CD4-positive, alpha-beta T cell treated with Interleukin-21 for 1 hour (primary cell): ENCODE measurements around the gene NET1.

Experiments
- DNase-seq: peaks from one replicate; pipeline ENCODE4 v3.0.0-alpha.2; 2020

NET1 gene

DNA sequence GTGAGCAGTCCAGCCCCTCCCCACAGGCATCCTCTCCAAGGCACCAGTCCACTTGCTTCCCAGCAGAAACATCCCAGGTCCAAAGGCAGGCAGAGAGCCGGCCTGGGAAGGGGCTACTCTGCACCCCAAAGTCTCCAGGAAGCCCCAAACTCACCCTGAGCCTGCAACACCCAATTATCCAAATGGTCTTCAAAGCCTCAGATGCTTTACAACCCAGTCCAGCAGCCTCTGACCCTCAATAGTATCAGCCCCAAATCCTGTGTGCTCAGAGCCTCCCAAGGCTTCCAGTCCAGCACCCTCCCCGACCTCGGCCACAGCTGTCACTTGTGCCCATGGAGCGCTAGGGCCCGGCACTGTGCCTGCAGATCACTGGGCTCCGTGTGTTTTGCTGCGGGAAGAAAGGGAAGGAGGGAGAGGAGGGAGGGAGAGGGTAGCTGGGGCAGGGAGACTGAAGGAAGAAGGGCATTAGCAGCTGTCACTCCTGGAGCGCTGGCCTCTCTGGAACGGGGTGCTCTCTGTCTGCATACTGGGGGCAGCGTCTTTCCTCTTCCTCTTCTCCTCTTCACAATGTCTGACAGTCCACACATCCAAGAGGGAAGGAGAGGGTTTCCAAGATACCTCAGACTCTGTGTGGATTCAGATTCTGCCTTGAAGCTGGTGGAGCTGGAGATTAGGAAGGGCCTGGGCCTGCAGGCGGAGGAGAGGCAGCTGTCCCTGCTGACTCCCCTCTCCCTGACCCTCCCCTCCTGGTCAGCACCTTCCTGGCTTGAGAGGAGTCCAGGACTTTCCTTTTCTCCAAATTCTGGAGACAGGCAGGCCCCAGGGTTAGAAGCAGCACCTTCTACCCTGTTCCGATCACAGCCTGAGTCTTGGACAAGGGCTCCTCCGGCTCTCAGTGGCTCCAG is 73.8 kb downstream of the NET1 start:
- DNase-seq, result no peak

DNA sequence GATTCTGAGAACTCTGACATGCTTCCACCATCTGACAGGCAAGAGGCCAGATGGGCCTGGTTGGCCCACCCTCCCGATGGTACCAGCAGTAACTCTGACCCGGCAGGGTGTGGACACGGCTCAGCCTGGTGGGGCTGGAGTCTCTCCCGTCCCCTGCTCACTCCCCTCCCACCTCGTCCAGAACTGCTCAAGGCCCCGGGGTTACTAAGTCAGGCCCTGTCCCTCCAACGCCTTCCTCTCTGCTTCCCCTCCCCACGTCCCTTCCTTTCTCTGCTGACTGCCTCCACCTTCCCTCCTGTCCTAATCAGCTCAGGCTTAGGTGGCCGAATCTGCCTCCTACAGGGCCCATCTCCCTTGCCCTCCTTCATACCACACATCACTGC is 74.5 kb downstream of the NET1 start:
- DNase-seq, result no peak

DNA sequence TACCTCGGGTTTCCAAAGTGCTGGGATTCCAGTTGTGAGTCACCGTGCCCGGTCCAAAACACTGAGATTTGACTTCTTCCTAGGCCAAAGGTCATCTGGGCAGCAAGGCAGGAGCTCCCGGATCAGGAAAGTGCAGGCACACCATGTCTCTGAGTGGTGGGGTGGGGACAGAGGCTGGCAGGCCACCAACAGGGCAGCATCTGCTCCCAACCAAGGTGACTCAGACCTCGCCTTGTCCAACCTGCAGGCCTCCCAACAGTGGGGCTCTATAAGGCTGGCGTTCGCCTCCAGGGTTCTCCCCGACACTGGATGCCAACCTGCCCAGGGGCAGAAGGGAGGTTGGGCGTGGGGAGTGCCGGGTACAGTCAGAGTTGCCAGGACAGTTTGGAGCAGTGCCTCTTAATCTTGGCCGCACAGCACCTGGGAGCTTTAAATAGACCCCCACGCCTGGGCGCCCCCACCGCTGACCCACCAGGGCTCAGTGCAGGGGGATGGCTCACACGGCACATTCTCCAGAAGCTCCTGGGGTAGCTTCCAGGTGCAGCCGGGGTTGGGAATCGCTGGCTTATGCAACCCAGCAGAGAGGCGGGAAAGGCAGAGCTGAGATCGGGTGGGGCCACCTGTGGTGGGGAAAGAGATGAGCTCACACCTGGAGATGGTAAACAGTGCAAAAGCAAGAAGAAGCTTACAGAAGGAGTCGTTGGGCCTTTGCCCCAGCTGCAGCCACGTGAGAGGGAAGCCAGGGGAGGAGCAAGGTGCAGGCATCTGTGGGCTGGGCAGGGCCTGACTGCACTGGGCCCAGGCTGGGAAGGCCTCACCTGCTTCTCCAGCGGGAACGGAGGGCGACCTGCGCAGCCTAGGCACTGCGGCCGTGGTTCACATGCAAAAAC is 76.2 kb downstream of the NET1 start:
- no peak for DNase-seq

DNA sequence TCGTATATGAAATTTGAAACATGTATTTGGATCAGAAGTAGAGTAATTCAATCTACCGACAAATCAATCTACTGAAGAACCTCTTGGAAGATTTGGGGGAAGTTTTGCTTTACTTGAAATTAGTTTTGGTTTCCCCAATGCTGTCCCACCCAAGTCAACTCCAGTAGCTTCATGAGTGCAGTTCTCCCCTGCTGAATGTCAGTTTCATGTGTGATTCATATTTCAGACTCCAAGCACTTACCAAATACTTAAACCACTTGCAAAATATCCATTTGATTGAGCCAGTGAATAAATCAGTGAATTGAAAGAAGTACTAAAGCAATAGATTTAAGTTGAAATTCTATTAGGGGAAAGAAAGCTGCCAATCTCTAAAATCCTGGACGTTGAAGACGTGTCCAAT is 77.7 kb downstream of the NET1 start:
- DNase-seq, result no peak

DNA sequence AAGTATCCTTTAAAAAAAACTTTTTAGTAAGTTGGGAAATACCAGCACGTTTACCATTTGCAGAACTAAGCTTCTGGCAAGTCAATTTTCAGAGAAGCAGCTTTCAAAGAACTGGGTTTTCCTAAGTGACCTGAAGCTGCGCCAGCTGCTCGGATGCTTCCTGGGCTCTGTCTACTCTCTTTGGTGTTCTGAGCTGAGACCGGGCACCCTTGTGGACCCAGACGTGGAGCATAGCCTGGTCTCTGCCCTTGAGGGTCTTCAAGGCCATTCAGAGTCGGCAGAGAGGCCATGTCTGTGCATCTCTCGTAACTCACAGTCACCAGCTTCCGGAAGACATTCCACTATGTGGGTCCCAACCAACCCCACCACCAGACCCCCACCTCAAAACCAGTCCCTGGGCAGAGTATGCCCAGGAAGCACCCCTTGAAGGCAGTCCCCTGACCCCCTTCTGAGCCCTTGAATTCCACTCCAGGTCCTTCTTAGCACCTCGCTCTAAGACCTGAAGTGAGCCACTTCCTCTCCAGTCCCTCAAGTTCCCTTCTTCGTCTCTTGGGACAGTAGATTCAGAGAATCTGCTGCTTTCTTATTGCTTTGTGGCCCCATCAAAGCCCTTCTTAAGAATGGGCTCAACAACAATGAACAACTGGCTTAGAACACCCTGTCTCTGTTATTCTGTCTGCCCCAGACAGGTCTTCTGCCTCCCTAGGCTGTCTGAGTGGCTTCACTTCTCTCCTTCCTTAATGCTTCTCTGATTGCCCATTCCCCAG is 78.5 kb downstream of the NET1 start:
- no peak for DNase-seq

DNA sequence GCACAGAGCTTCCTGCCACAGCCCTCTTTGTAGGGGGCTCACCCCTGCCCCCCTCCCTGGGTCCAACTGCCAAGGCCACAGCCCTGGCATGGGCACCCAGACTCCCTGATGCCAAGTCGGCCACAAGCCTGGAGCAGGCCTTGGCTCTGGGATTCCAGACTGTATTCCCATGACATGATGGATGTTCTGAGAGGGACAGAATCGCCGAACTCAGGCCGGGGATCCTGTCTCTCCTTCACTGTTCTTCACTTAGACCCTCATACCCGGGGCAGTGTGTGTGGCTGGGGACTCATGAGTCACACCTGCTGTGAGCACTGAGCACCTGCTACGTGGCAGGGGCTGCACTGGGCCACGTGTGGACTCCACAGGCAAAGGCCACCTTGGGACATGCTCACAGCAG is 79.1 kb downstream of the NET1 start:
- DNase-seq, result no peak

DNA sequence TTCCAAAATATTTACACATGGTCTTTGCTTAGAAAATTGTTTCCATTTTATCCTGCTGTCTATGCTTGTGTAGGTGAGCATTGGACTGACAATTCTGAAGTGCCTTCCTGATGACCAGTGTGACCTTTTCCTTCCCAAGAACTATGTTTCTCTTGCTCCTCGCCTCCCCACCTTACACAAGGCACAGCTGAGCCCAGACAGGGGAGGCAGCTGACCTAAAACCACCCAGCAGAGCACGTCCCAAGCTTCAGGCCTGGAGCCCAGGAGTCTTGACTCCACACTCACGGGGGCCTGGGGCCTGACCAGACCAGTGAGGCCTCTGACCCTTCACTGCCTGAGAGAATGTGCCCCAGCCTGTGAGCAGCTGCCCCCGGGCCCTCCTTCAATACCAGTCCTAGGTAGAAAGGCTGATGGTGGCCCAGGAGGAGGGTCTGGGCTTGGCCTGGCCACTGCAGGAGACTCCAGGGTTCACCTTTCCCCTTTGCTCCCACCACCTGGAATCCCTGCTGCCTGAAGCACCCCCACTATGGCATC is 80.0 kb downstream of the NET1 start:
- no peak for DNase-seq

DNA sequence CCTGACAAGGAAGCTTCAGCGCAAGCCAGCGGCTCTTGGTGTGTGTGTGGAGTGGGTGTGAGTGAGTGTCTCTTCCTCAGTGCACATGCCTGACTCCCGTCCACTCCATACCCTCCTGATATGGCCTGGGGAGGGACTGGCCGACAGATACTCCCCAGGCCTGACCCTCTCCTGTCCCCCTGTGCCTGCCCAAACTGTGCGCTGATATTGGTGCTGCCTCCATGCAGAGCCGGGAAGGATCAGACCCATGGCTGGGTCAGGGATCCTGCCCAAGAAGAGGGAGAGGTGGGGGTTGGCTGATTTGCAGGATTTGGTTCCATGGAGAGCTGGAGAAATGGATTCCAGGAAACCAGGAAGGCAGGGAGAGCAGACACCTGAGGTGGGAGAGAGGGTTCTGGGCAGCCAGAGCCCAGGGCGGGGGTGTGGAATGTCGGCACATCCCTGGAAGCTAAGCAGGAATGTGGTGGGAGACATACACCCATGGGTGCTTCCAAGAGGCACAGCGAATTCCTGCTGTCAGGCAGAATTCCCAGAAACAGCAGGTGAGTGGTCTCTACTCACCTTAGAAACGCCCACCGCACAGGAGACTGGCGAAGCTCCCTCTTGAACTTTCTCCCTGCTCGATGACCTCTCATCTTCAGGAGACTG is 80.7 kb downstream of the NET1 start:
- DNase-seq, result no peak

DNA sequence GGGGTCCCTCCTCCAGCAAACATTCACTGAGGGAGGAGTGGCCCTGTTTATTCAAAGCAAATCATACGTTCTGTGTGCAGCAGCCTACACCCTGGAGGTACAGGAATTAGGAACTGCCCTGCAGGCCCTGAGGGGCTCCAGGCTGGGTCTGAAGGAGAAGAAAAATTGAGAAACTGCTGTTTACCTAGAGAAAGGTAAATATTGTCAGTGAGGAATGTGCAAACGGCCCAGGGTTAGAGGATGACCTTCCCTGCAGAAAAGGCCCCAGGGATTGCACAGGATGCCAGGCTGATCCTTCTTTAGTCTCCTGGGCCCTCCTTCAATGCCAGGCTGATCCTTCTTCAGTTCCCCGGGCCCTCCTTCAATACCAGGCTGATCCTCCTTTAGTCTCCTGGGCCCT is 81.3 kb downstream of the NET1 start:
- DNase-seq, result no peak

DNA sequence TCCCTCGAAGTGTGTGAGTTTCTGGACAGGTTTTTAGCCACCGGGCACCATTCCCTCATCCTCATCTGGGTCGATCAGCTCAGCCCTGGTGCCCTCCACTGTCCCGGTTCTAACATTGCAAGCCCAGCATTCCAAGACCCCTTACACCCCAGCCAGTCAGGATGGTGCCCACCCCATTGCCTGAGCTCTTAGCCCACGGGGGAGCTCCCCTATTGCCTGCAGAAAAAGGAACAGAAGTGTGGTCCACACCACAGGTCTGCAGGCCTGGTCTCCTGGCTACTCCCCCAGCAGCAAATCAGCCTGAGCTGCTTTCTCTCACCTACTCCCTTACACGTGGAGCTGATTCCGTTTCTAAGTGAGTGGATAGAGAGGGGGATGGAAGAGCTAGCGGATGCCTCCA is 82.3 kb downstream of the NET1 start:
- DNase-seq, result no peak

DNA sequence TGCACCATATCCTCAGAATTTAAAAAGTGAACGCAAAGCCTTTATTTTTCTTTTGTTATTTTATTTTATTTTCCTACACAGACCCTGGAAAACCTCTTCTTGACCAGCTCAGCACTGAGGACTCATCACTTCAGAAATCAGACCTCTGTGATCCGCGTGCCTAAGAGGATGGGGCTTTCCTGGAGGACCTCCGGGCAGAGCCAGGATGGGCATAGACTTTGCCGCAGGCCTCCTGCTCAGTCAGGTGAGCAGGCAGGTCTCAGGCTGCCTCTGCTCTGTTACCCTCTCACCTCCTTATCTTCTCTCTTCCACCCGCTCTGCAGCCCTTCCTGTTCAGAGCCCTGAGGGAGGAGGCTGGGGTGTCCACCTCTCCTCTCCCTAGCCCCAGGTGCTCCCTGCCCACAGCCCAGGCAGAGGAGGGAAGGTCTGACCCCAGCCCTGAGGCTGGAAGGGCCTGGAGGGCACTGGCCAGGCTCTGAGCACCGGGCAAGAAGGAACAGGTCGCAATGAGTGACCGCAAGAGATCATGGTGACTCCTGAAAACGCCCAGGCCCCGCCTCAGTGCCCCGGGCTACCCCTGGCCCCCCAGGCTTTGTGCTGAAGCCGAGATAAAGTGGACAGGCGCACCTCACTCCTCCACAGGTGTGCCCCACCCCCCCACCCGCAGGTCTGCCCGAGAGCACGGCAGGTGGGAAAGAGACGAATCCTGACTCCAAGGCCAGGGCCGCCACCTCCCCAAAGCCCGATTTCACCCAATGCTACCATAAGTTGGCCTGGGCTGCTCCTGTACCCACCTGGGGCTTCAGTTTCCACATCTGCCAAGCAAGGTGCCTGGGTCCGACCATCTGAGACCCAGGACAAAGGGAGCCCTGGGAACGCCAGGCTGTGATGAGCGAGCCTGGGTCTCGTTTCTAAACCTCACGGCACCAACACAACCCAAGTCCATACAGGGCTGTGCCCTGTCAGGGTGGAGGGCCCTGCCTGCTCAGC is 84.2 kb downstream of the NET1 start:
- no peak for DNase-seq

DNA sequence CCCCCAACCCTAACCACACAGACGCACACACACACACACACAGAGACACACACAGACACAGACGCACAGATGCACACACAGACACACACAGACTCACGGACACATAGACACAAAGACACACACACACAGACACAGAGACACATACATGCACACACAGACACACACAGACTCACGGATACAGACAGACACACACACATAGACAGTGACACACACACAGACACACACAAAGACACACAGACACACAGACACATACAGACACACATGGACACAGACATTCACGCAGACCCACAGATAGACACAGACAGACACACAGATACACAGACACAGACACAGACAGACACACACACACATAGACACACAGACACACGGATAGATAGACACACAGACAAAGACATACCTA is 84.9 kb downstream of the NET1 start:
- DNase-seq, result no peak

DNA sequence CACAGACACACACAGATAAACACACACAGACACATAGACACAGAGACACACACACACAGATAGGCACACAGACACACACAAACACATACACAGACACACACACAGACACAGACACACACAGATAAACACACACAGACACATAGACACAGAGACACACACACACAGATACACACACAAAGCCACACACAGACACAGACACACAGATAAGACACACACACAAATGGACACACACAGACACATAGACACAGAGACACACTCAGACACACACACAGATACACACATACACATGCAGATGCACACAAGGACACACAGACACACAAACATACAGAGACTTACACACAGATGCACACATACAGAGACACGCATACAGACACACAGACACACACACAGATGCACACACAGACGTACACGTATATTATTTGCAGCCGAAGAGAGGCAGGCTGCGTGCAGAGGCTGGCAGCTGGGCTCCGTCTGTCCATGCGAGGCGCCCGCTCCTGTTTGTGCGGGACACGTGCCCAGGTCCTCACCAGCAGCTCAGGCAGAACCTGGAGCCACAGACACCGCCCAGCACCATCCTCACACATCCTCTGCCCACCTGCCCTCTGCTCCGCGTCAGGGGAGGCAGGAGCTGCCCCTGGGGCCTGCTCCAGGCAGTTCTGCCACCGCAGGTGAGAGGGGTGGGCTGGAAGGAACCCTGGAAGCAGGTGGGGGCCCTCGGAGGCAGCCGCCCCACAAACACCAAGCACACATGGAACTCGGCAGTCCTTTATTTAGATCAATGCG is 85.8 kb downstream of the NET1 start:
- DNase-seq, result no peak

DNA sequence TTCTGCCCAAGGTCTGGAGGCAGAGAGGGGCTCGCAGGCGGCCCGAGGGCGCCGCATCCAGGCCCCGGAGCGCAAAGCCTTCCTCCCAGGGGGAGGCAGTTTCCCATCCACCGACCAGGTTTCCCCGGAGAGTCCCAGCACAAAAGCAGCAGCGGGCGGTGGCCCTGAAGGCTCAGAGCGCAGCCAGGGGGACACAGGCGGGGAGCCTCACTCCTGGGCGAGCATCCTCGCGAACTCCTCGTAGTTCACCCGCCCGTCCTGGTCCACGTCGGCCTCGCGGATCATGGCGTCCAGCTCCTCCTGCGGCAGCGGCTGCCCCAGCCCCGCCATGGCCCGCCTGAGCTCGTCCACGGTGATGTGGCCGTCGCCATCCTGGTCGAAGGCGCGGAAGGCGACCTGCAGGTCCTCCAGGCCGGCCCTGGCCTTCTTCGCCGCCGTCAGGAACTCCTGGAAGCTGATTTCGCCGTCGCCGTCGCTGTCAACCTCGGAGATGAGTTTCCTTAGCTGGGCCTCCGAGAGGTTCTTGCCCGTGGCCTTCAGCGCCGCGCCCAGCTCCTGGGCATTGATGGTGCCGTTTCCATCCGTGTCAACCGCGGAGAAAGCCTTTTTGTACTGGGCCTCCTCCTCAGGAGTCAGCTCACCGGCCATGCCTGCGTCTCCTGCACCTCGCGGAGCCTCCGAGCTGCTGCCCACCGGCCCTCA is 86.6 kb downstream of the NET1 start:
- no peak for DNase-seq

DNA sequence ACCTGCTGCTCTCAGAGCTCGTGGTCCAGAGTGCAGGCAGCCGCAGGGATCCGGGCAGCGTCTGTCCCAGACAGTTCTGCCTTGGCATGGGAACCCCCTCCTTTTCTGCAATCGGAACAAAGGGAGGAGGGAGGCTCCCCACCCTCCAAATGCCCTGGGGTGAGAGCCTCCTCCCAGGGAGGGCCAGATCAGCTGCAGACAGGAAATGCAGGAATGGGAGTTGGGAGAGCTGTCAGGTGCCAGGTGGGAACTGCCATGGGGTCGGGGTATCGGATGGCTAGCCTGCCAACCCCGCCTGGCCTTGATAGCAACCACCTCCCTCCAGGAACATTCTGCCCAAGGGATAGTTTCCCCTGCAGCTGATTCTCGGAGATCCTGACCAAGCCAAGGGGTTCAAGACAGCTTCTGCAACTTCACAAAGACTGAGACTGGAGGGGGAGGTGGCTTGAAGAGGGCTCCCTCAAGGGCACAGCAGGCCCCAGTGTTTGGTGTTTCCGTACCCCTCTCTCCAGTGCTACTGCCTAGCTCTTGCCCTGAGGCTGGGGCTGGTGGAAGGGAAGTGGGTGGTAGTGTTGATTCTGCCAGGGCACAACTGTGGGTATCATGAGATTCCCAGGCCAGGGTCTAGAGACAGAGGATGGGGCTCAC is 87.3 kb downstream of the NET1 start, which contains the start of gene CALML5:
Gene CALML5 (minus strand): TSS at position 78 of the 648 bp plus-strand sequence. CDS start 132 bp downstream, outside the sequence.
- DNase-seq, result no peak

DNA sequence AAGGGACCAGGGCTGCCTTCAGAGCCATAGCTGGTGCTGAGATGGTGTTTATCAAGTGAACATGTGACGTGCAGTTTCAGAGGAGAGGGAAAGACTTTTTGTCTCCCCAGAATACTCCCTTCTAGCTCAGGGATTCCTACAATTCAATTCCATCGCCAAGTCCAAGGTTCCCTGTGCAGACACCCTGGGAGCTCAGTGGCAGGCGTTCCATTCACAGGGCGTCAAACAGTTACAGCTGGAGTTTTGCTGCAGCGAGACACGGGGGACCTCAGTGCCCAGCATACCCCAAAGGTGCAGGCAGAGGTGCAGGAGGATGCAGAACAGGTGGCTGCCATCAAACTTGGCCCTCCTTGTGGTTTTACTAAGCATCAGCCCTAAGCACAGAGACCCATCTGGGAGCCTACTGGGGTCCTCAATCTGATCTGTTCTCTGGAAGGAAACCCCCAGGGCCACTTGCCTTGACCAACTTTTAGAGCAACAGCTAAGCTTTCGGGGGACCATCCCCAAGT is 87.9 kb downstream of the NET1 start:
- no peak for DNase-seq

DNA sequence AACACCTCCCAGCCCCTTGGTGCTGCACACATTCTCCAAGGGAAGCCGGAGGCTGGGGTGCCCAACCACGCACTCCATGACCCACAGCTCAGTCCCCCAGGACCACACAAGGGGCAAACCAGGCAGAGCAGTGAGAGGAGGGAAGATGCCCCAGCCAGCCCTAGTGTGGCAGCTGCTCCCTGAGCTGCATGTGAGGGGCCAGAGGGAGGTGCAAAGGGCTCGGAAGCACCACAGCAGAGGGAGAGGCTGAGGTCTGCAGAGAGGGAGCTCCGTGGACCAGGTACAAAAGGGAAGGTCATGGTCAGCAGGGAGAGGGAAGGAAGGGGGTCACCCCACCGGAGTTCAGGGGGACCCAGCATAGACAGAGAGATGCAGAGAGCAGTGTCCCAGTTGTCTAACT is 88.6 kb downstream of the NET1 start:
- no peak for DNase-seq

DNA sequence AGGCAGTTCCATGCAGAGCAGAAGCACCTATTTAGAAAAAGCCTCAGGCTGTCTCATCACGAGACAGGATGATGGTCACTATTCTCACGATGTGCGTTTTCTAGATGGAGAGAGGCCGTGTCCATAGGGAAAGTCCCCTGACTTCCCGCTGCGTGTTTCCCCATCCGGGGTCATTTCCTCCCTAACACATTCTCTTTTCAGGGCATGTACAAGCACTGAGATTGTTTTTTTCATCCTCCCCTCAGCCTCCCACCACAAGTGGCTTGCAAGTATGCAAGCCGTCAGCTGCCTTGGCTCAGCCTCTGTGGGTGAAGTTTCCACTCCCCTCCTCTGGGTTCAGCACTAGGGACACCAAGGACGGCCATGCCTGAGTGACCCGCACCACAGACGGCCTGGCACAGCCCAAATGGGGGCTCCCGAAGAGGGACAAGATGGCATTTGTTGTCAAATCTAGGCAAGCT is 89.7 kb downstream of the NET1 start:
- DNase-seq, result no peak
